Mesenchymal stem cell (in vitro differentiated cells and primary cell): ENCODE results near the gene ATP6V1A.

ENCODE experiments used
- DNase-seq: peaks from one replicate; pipeline ENCODE4 v3.0.0-alpha.2; 2013
- H2AFZ ChIP-seq: one replicate; pipeline ENCODE4 v1.6.1; 2013; ENCODE audit warnings: low read depth, mild to moderate bottlenecking, control low read depth, inconsistent platforms, low read length, moderate library complexity
- H2AK5ac ChIP-seq: 2 replicates; pipeline ENCODE4 v1.6.1; 2013; ENCODE audit warnings: low read length, moderate library complexity, mild to moderate bottlenecking, inconsistent platforms; ENCODE audit not compliant: severe bottlenecking
- H2BK120ac ChIP-seq: one replicate; pipeline ENCODE4 v1.6.1; 2013; ENCODE audit warnings: low read depth, mild to moderate bottlenecking, inconsistent platforms, low read length, moderate library complexity
- H2BK12ac ChIP-seq, 2 experiments: one replicate each; pipeline ENCODE4 v1.6.1; 2013; ENCODE audit warnings: inconsistent platforms in 2 of 2, low read length in 2 of 2, mild to moderate bottlenecking in 2 of 2, moderate library complexity in 2 of 2, control low read depth in 1 of 2
- H2BK15ac ChIP-seq: one replicate; pipeline ENCODE4 v1.6.1; 2013; ENCODE audit warnings: mild to moderate bottlenecking, low read depth, inconsistent platforms; ENCODE audit not compliant: poor library complexity, severe bottlenecking
- H2BK5ac ChIP-seq: 2 replicates; pipeline ENCODE4 v1.6.1; 2013; ENCODE audit warnings: low read depth, mild to moderate bottlenecking, low read length, control low read depth, inconsistent platforms; ENCODE audit not compliant: poor library complexity, severe bottlenecking
- H3K14ac ChIP-seq, 2 experiments: one replicate each; pipeline ENCODE4 v1.6.1; 2013; ENCODE audit warnings: inconsistent platforms in 2 of 2, low read length in 2 of 2, control low read depth in 1 of 2, mild to moderate bottlenecking in 1 of 2, moderate library complexity in 1 of 2
- H3K18ac ChIP-seq, 2 experiments: one replicate each; pipeline ENCODE4 v1.6.1; 2013; ENCODE audit warnings: inconsistent platforms in 2 of 2, low read length in 2 of 2, control low read depth in 1 of 2, low read depth in 1 of 2, mild to moderate bottlenecking in 1 of 2
- H3K23ac ChIP-seq, 2 experiments: one replicate each; pipeline ENCODE4 v1.6.1; 2013; ENCODE audit warnings: inconsistent platforms in 2 of 2, low read length in 2 of 2, mild to moderate bottlenecking in 2 of 2, moderate library complexity in 2 of 2, control low read depth in 1 of 2
- H3K27ac ChIP-seq: 2 replicates; pipeline ENCODE4 v1.5.1; 2013; ENCODE audit warnings: mild to moderate bottlenecking, moderate library complexity, low read length, control low read depth, inconsistent platforms; ENCODE audit not compliant: poor library complexity, severe bottlenecking
- H3K27me3 ChIP-seq, 2 experiments: 2 replicates each; pipeline versions ENCODE4 v1.6.1 to v1.7.0; 2013; ENCODE audit warnings: low read length in 2 of 2, mild to moderate bottlenecking in 2 of 2, moderate library complexity in 2 of 2, control low read depth in 1 of 2, inconsistent platforms in 1 of 2; ENCODE audit not compliant: control insufficient read depth in 1 of 2, insufficient read depth in 1 of 2
- H3K36me3 ChIP-seq, 2 experiments: 2 replicates each; pipeline versions ENCODE4 v1.6.1 to v1.7.0; 2013; ENCODE audit warnings: low read length in 2 of 2, control low read depth in 1 of 2, inconsistent platforms in 1 of 2, low read depth in 1 of 2, mild to moderate bottlenecking in 1 of 2; ENCODE audit not compliant: insufficient read depth in 2 of 2, control insufficient read depth in 1 of 2
- H3K4ac ChIP-seq, 2 experiments: one replicate each; pipeline ENCODE4 v1.6.1; 2013; ENCODE audit warnings: inconsistent platforms in 2 of 2, low read length in 2 of 2, mild to moderate bottlenecking in 2 of 2, moderate library complexity in 2 of 2, control low read depth in 1 of 2, low read depth in 1 of 2
- H3K4me1 ChIP-seq: 2 replicates; pipeline ENCODE4 v1.6.1; 2013; ENCODE audit warnings: low read depth, low read length, control low read depth; ENCODE audit not compliant: control insufficient read depth, insufficient read depth
- H3K4me2 ChIP-seq: 2 replicates; pipeline ENCODE4 v1.6.1; 2013; ENCODE audit warnings: low read length, mild to moderate bottlenecking, inconsistent platforms; ENCODE audit not compliant: poor library complexity, severe bottlenecking
- H3K4me3 ChIP-seq, 2 experiments: 2 replicates each; pipeline versions ENCODE4 v1.5.1 to v1.7.0; 2013; ENCODE audit warnings: low read length in 2 of 2, mild to moderate bottlenecking in 2 of 2, control low read depth in 1 of 2, low read depth in 1 of 2; ENCODE audit not compliant: insufficient read depth in 1 of 2
- H3K79me1 ChIP-seq: replicated peaks from 2 replicates; pipeline ENCODE4 v1.6.1; 2013; ENCODE audit warnings: mild to moderate bottlenecking, control low read depth, low read length, inconsistent platforms; ENCODE audit not compliant: poor library complexity, severe bottlenecking
- H3K9ac ChIP-seq: 2 replicates; pipeline ENCODE4 v1.7.0; 2013; ENCODE audit warnings: mild to moderate bottlenecking, low read length, moderate library complexity
- H3K9me3 ChIP-seq: 2 replicates; pipeline ENCODE4 v1.7.0; 2013; ENCODE audit warnings: mild to moderate bottlenecking, low read length; ENCODE audit not compliant: control insufficient read depth
- H4K8ac ChIP-seq: one replicate; pipeline ENCODE4 v1.6.1; 2013; ENCODE audit warnings: inconsistent platforms, mild to moderate bottlenecking, low read length, moderate library complexity
- H4K91ac ChIP-seq: one replicate; pipeline ENCODE4 v1.6.1; 2013; ENCODE audit warnings: mild to moderate bottlenecking, low read length, inconsistent platforms
- WGBS: methylation state at CpG from one replicate; pipeline ENCODE4 v1.1.7; 2013; ENCODE audit warnings: mixed read lengths; 5-methylcytosine and 5-hydroxymethylcytosine counted together

ATP6V1A gene

DNA sequence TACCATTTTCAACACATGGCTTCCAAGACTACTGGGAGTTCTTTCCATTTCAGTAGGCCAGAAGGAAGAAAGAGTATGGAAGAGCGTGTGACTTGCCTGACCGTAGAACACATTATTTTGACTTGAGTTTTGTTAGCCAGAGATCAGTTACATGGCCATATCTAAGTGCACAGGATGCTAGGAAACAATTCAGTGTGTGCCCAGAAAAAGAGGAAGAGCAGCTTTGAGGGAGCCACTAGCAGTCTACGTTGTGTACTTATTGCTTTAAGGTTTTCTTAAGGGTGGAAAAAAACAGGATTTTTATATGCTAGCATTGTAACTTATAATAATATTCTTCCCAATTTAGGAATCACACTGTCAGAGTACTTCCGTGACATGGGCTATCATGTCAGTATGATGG lies 47.7 kb downstream of the ATP6V1A start:
- no peak overlapping the region for H3K23ac ChIP-seq
- no peak overlapping the region for H2BK120ac ChIP-seq
- H2BK12ac ChIP-seq = no peak overlapping the region
- H2AK5ac ChIP-seq = no peak overlapping the region
- no peak overlapping the region for H2AFZ ChIP-seq
- no peak overlapping the region for H4K91ac ChIP-seq
- no peak overlapping the region for H3K27ac ChIP-seq
- peak overlapping the region; percentile 7 for H3K9ac ChIP-seq
- H3K4me3 ChIP-seq = no peak overlapping the region
- no peak for DNase-seq
- no peak overlapping the region for H3K4ac ChIP-seq
- no peaks in the 10 kb centered on the region for H3K27me3 ChIP-seq
- H3K79me1 ChIP-seq = peaks cover 1% of the 10 kb centered on the region
- WGBS = over 99% methylated on average over 4 of the region's 4 CpGs
- H3K18ac ChIP-seq = no peak overlapping the region
- no peaks in the 10 kb centered on the region for H3K9me3 ChIP-seq
- no peaks in the 10 kb centered on the region for H3K4me1 ChIP-seq
- no peak overlapping the region for H4K8ac ChIP-seq
- H3K4me2 ChIP-seq = no peak overlapping the region
- H3K36me3 ChIP-seq = peaks cover 3 to 95% of the 10 kb centered on the region in 2 experiments
- H3K14ac ChIP-seq = no peak overlapping the region
- no peak overlapping the region for H2BK15ac ChIP-seq
- no peak overlapping the region for H2BK5ac ChIP-seq

DNA sequence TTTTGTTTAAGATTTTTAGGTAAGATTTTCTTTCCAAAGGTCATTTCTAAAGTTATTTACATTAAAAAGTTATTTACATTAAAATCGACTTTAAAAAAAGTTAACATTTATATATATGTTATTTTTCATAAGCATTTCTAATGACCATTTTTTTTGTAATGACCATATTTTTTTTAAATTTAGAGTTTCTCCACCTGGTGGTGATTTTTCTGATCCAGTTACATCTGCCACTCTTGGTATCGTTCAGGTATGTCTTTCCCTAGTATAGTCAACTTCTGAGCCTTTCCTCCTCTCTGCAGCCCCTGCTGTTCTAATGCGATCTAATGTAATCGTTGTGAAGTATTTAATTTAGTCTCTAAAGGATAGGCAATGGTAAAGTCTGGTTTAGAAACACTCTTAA lies 48.9 kb downstream of the ATP6V1A start:
- no peak for DNase-seq
- H2BK120ac ChIP-seq = no peak overlapping the region

DNA sequence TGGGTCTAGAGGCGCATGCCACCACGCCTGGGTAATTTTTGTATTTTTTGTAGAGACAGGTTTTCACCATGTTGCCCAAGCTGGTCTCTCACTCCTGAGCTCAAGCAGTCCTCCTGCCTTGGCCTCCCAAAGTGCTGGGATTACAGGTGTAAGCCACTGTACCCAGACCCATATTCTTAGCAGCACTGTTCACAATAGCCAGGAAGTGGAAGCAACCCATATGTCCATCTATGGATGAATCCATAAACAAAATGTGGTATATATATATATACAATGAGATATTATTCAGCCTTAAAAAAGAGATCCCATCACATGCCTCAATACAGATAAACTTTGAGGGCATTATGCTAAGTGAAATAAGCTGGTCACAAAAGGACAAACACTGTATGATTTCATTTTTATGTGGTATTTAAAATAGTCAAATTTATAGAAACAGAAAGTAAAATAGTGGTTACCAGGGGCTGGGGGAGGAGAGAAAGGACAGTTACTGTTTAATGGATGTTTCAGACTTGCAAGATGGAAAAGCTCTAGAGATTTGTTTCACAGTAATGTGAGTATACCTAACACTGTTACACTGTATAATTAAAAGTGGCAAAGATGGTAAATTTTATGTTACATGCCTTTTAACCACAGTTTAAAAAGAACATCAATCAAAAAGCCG lies 56.1 kb downstream of the ATP6V1A start:
- no CpG with 5 or more reads among the region's 3 CpGs for WGBS
- no peak overlapping the region for H3K18ac ChIP-seq
- H2BK15ac ChIP-seq = no peak overlapping the region

More for the DNA sequence above, 48.9 kb downstream of the ATP6V1A start:
- Histone ChIP-seq H4K91ac (no peak overlapping the region), H3K4me3 (no peak overlapping the region), H2BK15ac (no peak overlapping the region), H3K9me3 (no peaks in the 10 kb centered on the region), H3K23ac (no peak overlapping the region), H3K4me2 (no peak overlapping the region), H2AFZ (no peak overlapping the region), H3K27ac (no peak overlapping the region), H3K79me1 (peaks cover 1% of the 10 kb centered on the region), H3K18ac (no peak overlapping the region), H3K4ac (no peak overlapping the region), H3K36me3 (peaks cover 3 to 96% of the 10 kb centered on the region in 2 experiments), H4K8ac (no peak overlapping the region), H3K14ac (no peak overlapping the region), H3K27me3 (no peaks in the 10 kb centered on the region), H2AK5ac (no peak overlapping the region), H2BK12ac (no peak overlapping the region), H3K4me1 (no peaks in the 10 kb centered on the region), H3K9ac (no peak overlapping the region), H2BK5ac (no peak overlapping the region)
- WGBS = no CpG with 5 or more reads among the region's 4 CpGs

DNA sequence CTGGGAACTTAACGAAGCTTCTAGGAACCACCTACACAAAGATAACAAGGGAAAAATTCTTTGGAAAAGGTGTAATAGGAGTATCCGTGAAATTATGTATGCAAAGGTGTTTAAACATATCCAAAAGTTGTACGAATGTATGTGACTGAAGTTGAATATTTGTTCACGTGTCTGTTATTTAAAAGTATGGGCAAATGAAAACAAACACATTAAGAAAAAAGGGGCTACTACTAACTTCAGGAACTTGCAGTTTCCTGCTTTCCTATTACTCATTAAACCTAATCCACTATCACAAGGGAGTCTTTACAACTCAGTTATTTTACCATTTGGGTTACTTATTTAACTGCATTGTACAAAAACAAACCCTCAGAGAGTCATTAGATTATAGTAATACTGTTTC lies 57.8 kb downstream of the ATP6V1A start:
- Histone ChIP-seq H3K14ac (no peak overlapping the region), H3K23ac (no peak overlapping the region), H2BK12ac (no peak overlapping the region), H2BK15ac (no peak overlapping the region), H3K4me2 (no peak overlapping the region), H3K9me3 (no peaks in the 10 kb centered on the region), H4K8ac (no peak overlapping the region), H2AK5ac (no peak overlapping the region), H3K18ac (no peak overlapping the region), H3K36me3 (peaks cover 9 to 94% of the 10 kb centered on the region in 2 experiments), H3K79me1 (peaks cover 3% of the 10 kb centered on the region), H2AFZ (no peak overlapping the region), H3K27ac (peak overlapping the region; percentile 89), H3K4me3 (no peak overlapping the region), H4K91ac (no peak overlapping the region), H3K27me3 (no peaks in the 10 kb centered on the region), H3K4me1 (peaks cover 8% of the 10 kb centered on the region), H2BK5ac (no peak overlapping the region), H2BK120ac (no peak overlapping the region), H3K9ac (no peak overlapping the region), H3K4ac (no peak overlapping the region)
- no peak for DNase-seq
- WGBS = 100% methylated on average over 2 of the region's 4 CpGs

More for the DNA sequence above, 56.1 kb downstream of the ATP6V1A start:
- Histone ChIP-seq H3K9me3 (no peaks in the 10 kb centered on the region), H2AK5ac (no peak overlapping the region), H3K79me1 (peaks cover 3% of the 10 kb centered on the region), H4K91ac (no peak overlapping the region), H3K27ac (no peak overlapping the region), H3K4me1 (peaks cover 8% of the 10 kb centered on the region), H2BK5ac (no peak overlapping the region), H3K36me3 (peaks cover 9 to 99% of the 10 kb centered on the region in 2 experiments), H3K9ac (no peak overlapping the region), H2BK120ac (no peak overlapping the region), H4K8ac (no peak overlapping the region), H3K27me3 (no peaks in the 10 kb centered on the region), H3K23ac (no peak overlapping the region), H2BK12ac (no peak overlapping the region), H3K4ac (no peak overlapping the region), H3K14ac (no peak overlapping the region), H3K4me3 (no peak overlapping the region), H2AFZ (no peak overlapping the region), H3K4me2 (no peak overlapping the region)
- no peak for DNase-seq
